Right renal cortex interstitium (tissue), 3 donors: ENCODE data around the gene GLT6D1. TPM values are rescaled to one million over a fixed set of nuclear protein-coding genes. Genes with fewer than 3 reads are reported as not detected.

Source experiments
- DNase-seq, 3 donors: peaks; one replicate each; pipeline ENCODE4 v3.0.0-alpha.2; 2013; ENCODE audit warnings: low read depth in 3 of 3, low spot score in 2 of 3
- polyA plus RNA-seq, 3 donors: library from polyadenylated mRNA; unstranded; fragments of 120-200 nt; gene quantifications; one replicate each; pipeline ENCODE4 v1.2.1, GENCODE V29; 2013; ENCODE audit not compliant: insufficient read length in 3 of 3

Gene GLT6D1
- polyA plus RNA-seq, 3 donors: not detected

DNA sequence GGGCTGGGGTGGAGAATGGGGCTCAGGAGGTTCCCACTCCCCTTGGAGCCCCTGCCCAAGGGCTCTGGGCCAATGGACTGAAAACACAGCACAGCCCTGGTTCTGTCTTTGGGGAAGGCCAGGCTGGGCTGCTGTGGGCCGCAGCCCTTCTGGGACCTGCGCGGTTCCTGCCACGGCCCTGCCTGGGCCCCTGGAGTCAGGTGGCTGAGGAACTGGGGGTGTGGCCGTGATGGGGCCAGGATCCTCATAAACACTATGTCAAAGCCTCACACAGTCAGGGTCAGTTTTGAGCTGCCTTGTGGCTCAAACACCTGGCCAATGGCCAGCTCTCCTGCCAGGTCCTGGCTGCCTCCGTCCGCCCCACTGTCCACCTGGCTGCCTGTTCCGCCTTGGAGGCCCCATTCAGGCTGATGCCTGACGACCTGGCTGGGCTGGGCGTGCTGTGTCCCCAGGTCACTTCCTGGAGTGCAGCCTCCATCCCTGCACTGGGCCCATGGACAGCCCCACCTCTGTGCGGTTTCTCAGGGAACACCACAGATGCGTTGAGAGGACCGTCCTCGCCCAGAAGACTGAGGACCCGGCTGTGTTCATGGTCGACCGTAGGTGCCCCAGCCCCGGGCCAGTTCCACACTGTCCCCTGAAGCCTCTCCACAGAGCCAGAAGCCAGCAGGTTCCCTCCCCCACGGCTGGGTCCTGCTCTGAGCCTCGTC lies 50.3 kb downstream of the GLT6D1 start:
- DNase-seq: no peak

DNA sequence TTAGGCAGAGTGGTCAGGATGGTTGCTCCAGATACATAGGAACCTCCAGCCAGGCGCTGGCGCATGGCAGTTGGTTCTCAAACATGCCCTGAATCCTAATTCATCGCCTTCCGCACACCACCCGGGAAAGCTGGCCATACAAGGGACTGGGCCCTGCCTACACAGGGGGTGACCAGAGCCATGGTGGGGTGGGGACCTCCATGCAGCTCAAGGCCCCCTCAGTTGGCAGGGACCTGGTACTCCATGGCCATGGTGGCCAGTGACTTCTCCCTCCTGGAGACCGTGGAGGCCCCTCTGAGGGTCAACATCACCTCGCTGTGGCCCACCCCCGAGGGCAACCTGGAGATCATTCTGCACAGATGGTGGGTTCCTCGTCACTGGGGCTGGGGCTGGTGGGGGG lies 51.0 kb downstream of the GLT6D1 start:
- DNase-seq: no peak

DNA sequence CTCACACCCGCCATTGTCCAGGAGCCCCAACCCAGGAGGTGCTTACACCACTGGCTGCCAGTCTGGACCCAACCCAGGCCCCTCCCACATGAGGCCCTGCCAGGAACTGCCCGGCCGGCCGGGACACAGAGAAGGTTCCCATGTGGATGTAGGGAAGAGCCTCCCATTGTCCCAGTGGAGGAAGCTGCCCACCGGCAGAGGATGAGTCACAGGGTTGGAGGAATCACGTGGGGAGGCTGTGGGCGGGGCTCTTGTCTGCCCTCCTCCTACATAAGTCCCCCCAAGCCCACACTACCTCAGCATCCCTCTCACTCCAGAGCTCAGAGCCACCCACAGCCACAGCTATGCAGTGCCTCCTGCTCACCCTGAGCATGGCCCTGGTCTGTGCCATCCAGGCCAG lies 51.7 kb downstream of the GLT6D1 start:
- no peak for DNase-seq

DNA sequence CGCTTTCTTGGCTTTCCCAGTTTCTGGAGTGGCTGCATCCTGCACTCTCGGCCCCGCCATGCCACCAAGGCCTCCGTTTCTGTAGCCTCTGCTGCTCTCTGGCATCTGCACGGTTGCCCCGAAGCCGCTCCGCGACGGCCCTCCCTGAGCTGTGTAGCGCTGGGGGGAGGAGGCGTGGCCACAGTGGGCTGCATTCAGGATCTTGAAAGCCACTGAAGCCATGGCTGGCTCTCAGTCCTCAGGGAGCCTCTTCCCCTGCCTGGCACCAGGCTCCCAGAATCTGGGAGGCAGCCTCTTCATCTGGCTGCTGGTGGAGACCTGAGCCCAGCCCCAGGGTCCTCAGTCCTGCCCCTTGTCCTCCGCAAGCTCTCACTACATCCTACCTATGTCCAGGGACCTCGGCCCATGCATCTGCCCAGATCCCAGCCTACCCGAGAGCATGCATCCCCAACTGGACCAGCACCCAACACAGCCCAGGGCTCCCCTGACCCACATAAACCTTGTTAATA lies 52.7 kb downstream of the GLT6D1 start:
- DNase-seq: no peak

DNA sequence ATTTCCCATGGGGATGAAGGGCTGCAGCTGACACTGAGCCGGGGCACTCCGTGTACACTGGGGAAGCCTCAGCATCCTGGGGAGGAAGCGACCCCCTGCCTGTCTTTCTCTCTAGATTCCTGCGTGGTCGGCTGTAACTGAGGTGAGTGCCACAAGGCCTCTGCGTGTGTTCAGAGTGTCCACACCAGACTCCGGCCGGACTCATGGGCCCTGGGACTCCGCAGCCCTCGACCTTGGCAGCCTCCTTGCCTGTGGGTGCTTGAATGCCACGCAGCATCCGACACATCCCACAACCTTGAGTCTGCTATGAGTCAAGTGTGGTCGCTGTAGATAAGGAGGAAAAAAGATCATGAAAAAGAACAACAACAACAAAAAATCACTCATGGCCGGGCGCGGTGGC lies 54.4 kb downstream of the GLT6D1 start:
- no peak for DNase-seq

DNA sequence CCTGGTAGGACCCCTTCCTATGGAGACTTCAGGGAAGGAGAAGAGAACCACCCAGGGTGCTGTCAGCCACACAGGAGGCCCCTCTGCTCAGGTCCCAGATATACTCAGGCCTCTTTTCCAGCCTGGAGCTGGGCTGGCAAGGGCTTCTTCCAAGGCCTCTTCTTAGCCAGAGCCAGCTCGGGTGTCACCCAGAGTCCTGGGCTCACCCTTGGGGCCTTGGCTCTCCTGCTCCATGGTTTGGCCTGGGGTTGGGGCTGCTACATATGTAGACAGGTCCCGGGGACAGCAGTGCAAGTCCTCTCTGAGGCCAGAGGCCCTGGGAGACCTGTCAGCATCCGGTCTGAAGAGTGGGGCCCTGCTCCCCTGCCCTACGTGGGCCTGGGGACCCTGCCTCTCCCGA lies 55.0 kb downstream of the GLT6D1 start:
- no peak for DNase-seq

DNA sequence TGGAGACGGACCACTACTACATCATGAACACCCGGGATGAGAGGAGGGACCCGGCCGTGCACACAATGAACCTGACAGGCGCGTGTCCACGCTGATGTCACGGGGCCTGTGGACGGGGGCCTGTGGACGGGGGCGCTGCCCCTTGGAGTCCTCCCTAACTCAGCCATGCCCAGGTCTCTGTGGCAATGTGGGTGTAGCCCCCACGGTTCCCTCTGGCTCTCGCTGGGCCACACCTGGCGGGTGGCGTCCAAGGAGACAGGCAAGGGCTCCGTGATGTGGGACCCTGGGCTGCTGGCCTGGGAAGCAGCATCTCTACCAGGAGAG lies 55.7 kb downstream of the GLT6D1 start:
- DNase-seq: no peak

DNA sequence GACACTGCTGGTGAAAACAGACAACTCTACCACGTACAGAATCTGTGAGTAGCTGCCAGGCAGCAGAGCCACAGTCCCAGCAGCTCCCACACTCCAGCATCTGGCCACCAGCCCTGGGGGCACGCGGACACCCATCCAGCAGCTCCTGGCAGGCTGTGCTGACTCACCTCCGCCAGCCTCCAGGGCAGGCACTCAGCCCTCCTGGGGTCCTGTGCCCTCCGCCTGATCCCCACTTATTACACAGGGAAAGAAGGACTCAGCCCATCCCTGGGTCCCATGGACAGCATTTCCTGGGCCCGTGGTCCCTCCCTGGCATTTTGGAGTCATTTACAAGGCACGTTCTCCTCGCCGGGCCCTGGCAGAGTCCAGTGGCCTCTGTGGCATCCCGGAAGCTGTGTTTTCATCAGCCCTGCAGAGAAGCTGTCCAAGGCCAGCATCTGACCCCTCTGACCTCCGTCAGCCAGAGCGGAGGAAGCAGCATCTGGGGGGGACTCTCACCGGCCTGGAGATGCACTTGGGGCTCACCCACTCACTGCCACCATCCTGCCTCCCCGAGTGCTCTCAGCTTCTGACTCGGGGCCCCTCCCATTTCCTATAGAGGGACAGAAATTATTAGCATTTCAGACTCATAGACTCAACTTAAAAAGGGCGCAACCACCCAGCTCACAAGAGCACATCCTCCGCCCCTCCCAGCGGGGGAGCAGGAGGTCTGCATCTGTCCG lies 56.2 kb downstream of the GLT6D1 start:
- no peak for DNase-seq

DNA sequence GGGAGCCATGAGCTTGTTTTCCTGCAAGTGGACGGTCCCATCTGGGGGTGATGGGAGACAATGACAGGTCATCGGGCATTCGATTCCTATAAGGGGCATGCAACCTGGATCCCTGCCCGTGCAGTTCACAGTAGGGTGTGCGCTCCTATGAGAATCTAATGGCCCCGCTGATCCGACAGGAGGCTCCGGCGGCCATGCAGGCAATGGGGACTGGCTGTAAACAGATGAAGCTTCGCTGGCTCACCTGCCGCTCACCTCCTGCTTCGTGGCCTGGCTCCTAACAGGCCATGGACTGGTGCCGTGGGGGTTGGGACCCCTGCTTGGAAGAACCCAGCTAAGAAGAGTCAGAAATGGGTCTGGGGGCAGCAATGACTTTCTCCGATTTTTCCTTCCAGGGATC lies 56.8 kb downstream of the GLT6D1 start:
- no peak for DNase-seq

DNA sequence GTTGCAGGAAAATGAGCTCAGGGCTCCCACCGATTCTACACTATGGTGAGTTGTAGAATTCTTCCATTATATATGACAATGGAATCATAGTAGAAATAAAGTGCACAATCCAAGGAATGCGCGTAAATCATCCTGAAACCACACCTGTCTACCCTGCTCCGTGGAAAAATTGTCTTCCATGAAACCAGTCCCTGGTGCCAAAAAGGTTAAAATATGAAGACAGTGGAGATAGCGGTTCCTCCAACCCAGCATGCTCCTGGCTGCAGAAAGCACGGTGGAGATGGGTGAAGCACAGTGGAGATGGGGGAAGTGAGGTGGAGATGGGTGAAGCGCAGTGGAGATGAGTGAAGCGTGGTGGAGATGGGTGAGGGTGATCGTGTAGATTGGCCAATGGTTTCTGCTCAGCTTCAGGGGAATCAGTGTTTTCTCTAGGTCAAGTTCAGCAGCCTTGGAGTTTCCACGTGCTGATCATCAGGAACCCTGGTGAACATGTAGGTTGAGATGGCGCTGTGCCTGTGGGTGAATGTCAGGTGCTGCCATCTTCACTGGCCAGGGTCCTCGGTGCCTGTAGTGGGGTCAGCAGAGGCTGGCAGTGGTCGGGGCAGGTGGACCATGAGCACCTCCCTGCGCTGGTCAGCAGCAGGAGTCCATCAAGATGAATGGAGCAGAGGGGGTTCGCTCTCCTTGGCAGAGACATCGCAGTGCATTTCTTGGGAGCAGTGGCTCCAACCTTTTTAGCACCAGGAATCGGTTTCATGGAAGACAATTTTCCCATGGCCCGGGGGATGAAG lies 57.5 kb downstream of the GLT6D1 start:
- DNase-seq: no peak

DNA sequence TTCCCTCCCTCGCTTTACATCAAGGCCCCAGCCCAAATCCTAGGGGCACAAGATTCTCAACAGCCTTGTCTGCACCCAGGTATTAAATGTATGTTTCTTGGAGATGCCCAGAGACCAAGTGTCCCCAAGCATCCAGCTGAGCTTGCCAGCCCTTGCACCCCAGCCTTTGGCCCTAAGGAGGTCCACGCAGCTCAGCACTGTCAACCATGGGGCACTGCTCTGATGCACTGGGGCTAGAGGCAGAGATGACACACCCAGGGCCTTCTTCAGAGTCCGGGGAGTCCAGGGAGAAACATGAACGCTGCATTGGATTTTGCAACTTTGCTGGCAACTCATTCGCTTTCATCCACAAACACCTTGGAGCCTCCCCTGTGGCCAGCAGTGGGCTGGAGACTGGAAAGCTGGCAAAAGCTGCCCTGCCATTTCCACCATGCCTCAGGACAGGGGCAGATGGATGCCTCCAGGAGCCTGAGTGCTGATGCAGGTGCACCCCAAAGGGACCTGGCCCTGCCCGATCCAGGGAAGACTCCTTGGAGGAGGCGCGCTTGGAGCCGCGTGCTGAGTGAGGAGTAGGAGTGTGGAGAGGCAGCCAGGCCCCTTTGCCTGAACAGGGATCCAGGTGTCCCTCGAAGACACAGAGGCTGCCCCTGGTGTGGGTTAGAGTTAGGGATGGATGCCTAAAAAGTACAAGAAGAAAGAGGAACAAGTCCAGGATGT lies 58.5 kb downstream of the GLT6D1 start:
- no peak for DNase-seq

DNA sequence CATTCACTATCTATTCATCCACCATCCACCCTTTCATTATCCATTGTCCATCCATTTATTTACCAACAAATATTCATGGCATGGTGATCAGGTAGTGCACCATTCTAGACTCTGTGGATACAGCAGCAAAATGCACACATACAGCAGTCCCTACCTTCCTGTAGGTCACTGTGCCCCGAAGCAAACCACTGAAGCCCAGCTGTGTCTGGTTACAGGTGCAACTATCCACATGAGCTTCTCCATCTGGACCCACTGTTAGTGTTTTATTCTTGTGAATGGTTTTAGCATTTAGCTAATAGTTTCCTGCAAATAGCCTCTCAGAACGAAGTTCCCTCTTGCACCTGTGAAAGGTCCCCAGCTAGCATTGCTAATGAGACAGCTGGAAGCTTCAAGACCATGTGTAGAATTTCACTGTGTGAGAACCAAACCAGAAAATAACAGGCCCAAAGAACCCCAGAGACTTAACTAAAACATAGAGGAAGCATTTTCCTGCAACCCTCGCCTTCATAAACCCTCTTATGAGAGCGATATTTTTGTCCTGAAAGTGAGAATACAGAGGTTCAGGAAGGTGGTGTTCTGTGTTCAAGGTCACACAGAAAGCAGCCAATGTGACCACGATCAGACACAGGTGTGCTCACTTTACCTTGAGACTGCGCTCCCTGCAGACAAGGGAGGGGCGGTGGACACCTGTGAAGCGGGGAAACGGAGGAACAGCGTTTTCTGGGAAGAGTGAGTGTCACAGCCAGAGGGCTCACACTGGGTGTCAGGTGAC lies 59.3 kb downstream of the GLT6D1 start:
- no peak for DNase-seq

DNA sequence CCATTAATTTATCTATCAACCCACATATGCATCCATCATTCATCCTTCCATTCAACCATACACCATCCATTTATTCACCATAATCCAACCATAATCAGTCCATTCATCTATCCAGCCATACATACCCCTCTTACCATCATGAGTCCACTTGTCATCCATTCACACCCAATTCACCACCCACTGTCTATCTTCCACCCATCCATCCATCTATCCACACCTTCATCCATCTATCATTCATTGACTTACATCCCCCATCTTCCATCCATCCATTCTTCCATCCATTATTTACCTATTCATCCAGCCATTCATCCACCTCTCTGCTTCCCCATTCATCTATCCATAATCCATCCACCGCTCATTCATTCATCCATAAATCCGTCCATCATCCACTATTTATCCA lies 60.0 kb downstream of the GLT6D1 start:
- DNase-seq: no peak

DNA sequence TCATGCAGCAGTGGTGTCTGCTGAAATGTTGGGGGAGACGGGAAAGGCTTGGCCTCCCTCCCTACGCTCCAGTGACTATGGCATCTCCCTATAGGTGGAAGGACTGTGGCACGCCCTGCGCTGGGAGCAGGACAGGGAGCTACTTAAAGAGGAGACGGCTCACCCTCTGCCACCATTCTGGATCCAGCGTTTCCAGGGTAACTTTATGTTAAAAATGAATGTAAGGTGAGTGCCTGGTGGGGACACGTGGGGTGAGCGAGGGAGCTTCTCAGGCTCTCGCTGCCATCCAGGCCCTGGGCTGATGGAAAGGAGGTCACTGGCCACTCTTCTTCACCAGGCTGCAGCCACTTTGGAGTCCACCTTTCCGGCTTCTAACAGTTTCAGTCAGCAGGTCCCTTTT lies 62.1 kb downstream of the GLT6D1 start:
- no peak for DNase-seq

DNA sequence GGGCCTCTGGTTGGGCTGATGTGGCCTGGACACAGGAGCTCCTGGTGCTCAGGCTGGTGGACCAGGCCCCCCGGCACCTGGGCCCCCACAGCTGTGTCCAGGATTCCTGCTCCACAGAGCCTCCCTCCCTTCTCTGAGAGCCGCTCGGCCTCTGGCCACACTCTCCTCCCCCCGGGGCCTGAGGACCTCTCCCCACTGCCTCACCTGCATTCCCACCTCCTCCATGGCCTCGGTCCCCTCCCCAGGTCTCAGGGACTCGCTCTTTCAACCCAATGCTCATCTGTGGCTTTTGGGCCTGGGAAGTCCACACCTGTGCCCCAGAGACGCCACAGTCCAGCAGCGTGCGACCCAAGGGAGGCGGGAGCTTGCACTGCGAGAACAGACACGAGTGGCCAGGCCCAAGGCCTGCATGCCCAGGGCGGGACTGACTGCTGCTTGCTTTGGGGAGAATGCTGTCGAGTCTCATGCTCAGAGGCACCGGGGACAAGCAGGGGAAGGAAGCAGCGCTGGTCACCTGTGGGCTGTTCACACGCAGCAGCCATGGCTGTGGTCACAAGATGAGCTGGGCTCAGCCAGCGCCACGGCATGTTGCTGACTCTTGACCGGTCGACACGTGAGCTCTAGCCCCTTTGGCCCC lies 63.2 kb downstream of the GLT6D1 start:
- DNase-seq: no peak

DNA sequence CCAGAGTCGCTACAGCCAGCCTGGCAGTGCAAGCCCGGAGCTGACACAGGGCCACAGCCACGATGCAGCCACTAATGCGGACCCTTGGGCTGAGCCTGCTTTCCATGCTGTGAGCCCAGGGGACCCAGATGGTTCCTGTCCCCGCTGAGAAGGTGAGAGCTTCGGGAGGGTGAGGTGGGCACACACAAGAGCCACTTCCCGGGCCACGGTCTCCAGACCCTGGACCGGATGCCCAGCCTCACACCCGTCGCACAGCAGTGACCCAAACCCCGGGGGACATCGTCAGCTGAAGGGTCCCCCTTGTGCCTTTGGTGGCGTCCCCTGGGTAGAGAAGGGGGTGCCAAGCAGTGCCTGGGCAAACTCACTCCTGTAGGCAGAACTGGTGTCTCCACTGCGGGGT lies 64.4 kb downstream of the GLT6D1 start:
- no peak for DNase-seq

DNA sequence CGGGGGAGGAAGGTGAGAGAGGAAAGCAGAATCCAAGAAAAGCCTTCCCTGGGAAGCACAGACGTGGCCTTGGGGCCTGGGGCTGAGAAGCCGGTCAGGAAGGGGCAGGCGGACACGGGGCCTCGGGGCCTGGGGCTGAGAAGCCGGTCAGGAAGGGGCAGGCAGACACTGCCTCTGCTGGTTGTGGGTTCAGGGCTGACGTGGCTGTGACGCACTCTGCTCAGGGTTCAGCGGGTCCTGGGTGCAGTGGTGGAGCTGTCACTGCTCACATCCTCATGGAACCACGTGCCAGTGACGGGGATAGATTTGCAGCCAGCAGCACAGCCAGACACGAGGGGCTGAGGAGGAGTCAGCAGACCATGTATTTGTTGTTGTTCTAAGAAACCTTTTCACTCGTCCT lies 65.0 kb downstream of the GLT6D1 start:
- DNase-seq: no peak
